SK-N-SH (cell line): ENCODE data around the gene CX3CL1. TPM values are rescaled to one million over a fixed set of nuclear protein-coding genes. Genes with fewer than 3 reads are reported as not detected.

Experiments used
- CTCF ChIA-PET: fragments of 300-600, 350-600 bp; formaldehyde crosslinking; extraction: SDS; loops from one replicate; lab custom pipeline; 2021; lab: Yijun Ruan, JAX
- POLR2A ChIA-PET: fragments of 350-600 bp; sonication (Branson Sonifier 250); formaldehyde crosslinking; extraction: SDS; loops from one replicate; lab custom pipeline; 2020; ENCODE audit warnings: antibody characterized with exemption, inconsistent platforms; lab: Yijun Ruan, JAX
- DNase-seq: peaks from one replicate; pipeline ENCODE4 v3.0.0; 2012
- H2AFZ ChIP-seq: fragments of 200-600 bp; sonication (generic); 2 replicates; pipeline ENCODE4 v1.8.1; 2016; ENCODE audit warnings: antibody characterized with exemption, mild to moderate bottlenecking, low read depth
- H3F3A ChIP-seq: fragments of 200-600 bp; sonication (generic); replicated peaks from 2 replicates; pipeline ENCODE3; 2016; ENCODE audit warnings: antibody characterized with exemption, mild to moderate bottlenecking; ENCODE audit not compliant: insufficient read depth
- H3K27ac ChIP-seq, 2 experiments: fragments of 200-500 bp in 1 of 2; fragments of 200-600 bp in 1 of 2; sonication (Bioruptor generic) in 1 of 2; sonication (generic), shearing (Covaris generic) in 1 of 2; 2 replicates each; pipeline versions ENCODE4 v1.5.1 to v1.6.1; 2014 to 2016; ENCODE audit warnings: low read depth in 2 of 2, inconsistent platforms in 1 of 2, low read length in 1 of 2, mild to moderate bottlenecking in 1 of 2, mixed read lengths in 1 of 2
- H3K27me3 ChIP-seq: fragments of 200-600 bp; sonication (generic), shearing (Covaris generic); 2 replicates; pipeline ENCODE4 v1.6.1; 2016; ENCODE audit warnings: mixed run types; ENCODE audit not compliant: insufficient read depth
- H3K36me3 ChIP-seq, 2 experiments: fragments of 200-500 bp in 1 of 2; fragments of 200-600 bp in 1 of 2; sonication (Bioruptor generic) in 1 of 2; sonication (generic) in 1 of 2; replicated peaks in 1 of 2; 2 replicates each; pipeline versions ENCODE3 to v1.5.1; 2014 to 2016; ENCODE audit warnings: low read length in 1 of 2, mild to moderate bottlenecking in 1 of 2; ENCODE audit not compliant: insufficient read depth in 2 of 2, control insufficient read depth in 1 of 2
- H3K4me1 ChIP-seq, 2 experiments: fragments of 200-500 bp in 1 of 2; fragments of 200-600 bp in 1 of 2; sonication (Bioruptor generic) in 1 of 2; sonication (generic), shearing (Covaris generic) in 1 of 2; 2 replicates each; pipeline versions ENCODE4 v1.5.1 to v1.6.1; 2014 to 2016; ENCODE audit warnings: low read depth in 1 of 2, low read length in 1 of 2, mixed run types in 1 of 2; ENCODE audit not compliant: insufficient read depth in 2 of 2, control insufficient read depth in 1 of 2
- H3K4me2 ChIP-seq: fragments of 200-600 bp; sonication (generic), shearing (Covaris generic); 2 replicates; pipeline ENCODE4 v1.6.1; 2017; ENCODE audit warnings: mixed run types
- H3K4me3 ChIP-seq, 2 experiments: fragments of 200-500 bp in 1 of 2; fragments of 200-600 bp in 1 of 2; sonication (Bioruptor generic) in 1 of 2; sonication (generic), shearing (Covaris generic) in 1 of 2; 2 replicates each; pipeline versions ENCODE4 v1.5.1 to v1.8.1; 2014 to 2016; ENCODE audit warnings: low read depth in 2 of 2, inconsistent platforms in 1 of 2, low read length in 1 of 2, mild to moderate bottlenecking in 1 of 2, mixed read lengths in 1 of 2, moderate library complexity in 1 of 2
- H3K79me2 ChIP-seq: fragments of 200-600 bp; sonication (generic); 2 replicates; pipeline ENCODE4 v1.8.1; 2017; ENCODE audit warnings: mild to moderate bottlenecking; ENCODE audit not compliant: insufficient read depth
- H3K9ac ChIP-seq: fragments of 200-600 bp; sonication (generic); 2 replicates; pipeline ENCODE4 v1.6.1; 2017; ENCODE audit warnings: mixed run types
- H3K9me2 ChIP-seq: fragments of 200-600 bp; sonication (generic); 2 replicates; pipeline ENCODE4 v1.6.1; 2017; ENCODE audit warnings: mixed run types
- H3K9me3 ChIP-seq: fragments of 200-600 bp; sonication (generic); 2 replicates; pipeline ENCODE4 v1.6.1; 2017; ENCODE audit warnings: mixed run types, mild to moderate bottlenecking, moderate library complexity
- H4K20me1 ChIP-seq: fragments of 200-600 bp; sonication (generic); 2 replicates; pipeline ENCODE4 v1.6.1; 2017; ENCODE audit warnings: mild to moderate bottlenecking, mixed run types; ENCODE audit not compliant: insufficient read depth
- CHD2 ChIP-seq: fragments of 150-350 bp; IDR thresholded peaks from 2 replicates; pipeline ENCODE4 v1.6.1; 2018; ENCODE audit warnings: low read length; ENCODE audit not compliant: partially characterized antibody
- ELF1 ChIP-seq: IDR thresholded peaks from 2 replicates; pipeline ENCODE4 v1.4.0; 2012
- EZH2phosphoT487 ChIP-seq: fragments of 200-600 bp; sonication (generic); IDR thresholded peaks from 2 replicates; pipeline ENCODE4 v1.6.1; 2017; ENCODE audit warnings: low read depth, mixed run types, mild to moderate bottlenecking, antibody characterized with exemption, moderate library complexity, borderline replicate concordance
- GABPA ChIP-seq: IDR thresholded peaks from 2 replicates; pipeline ENCODE4 v1.4.0; 2012; ENCODE audit warnings: low read depth, mild to moderate bottlenecking
- IRF3 ChIP-seq: fragments of 150-350 bp; IDR thresholded peaks from 2 replicates; pipeline ENCODE4 v1.6.1; 2016; ENCODE audit warnings: mild to moderate bottlenecking, low read depth, low read length
- JUND ChIP-seq: IDR thresholded peaks from 2 replicates; pipeline ENCODE4 v1.4.0; 2012
- MEF2A ChIP-seq: IDR thresholded peaks from 2 replicates; pipeline ENCODE4 v1.4.0; 2012; ENCODE audit warnings: low read depth, borderline replicate concordance
- MXI1 ChIP-seq: IDR thresholded peaks from 2 replicates; pipeline ENCODE4 v1.6.1; 2012; ENCODE audit warnings: mild to moderate bottlenecking, low read depth, low read length, improper control_type of control experiment
- NRF1 ChIP-seq: IDR thresholded peaks from 2 replicates; pipeline ENCODE4 v1.6.1; 2012; ENCODE audit warnings: low read depth, mild to moderate bottlenecking, low read length
- POLR2AphosphoS5 ChIP-seq: IDR thresholded peaks from 2 replicates; pipeline ENCODE4 v1.6.1; 2012; ENCODE audit warnings: low read depth, low read length
- RAD21 ChIP-seq: IDR thresholded peaks from 2 replicates; pipeline ENCODE4 v1.6.1; 2012; ENCODE audit warnings: mild to moderate bottlenecking, low read length
- RXRA ChIP-seq: IDR thresholded peaks from 2 replicates; pipeline ENCODE4 v1.4.0; 2012; ENCODE audit warnings: low read depth, mild to moderate bottlenecking, borderline replicate concordance
- SMC3 ChIP-seq: IDR thresholded peaks from 2 replicates; pipeline ENCODE4 v1.6.1; 2012; ENCODE audit warnings: low read depth, low read length, improper control_type of control experiment
- TAF1 ChIP-seq: IDR thresholded peaks from 2 replicates; pipeline ENCODE4 v1.6.1; 2012; ENCODE audit warnings: low read depth, mild to moderate bottlenecking, low read length, moderate library complexity, borderline replicate concordance
- TCF12 ChIP-seq: IDR thresholded peaks from 2 replicates; pipeline ENCODE4 v1.4.0; 2012
- TEAD4 ChIP-seq: IDR thresholded peaks from 2 replicates; pipeline ENCODE4 v1.4.0; 2012; ENCODE audit warnings: mild to moderate bottlenecking, borderline replicate concordance; ENCODE audit not compliant: insufficient read depth
- USF1 ChIP-seq: IDR thresholded peaks from 2 replicates; pipeline ENCODE4 v1.4.0; 2012; ENCODE audit warnings: low read depth, borderline replicate concordance
- YY1 ChIP-seq: IDR thresholded peaks from 2 replicates; pipeline ENCODE4 v1.4.0; 2012; ENCODE audit warnings: low read depth, mild to moderate bottlenecking
- WGBS: methylation state at CpG from one replicate; pipeline ENCODE4 v1.1.6; 2017; ENCODE audit warnings: low lambda C conversion rate; 5-methylcytosine and 5-hydroxymethylcytosine counted together
- polyA plus RNA-seq, 3 experiments: library from polyadenylated mRNA; depleted of rRNA; stranded (reverse); fragments of >200 nt; gene quantifications; 2 replicates each; pipeline ENCODE4 v1.2.3, GENCODE V29; 2012
- TF ChIP-seq, protein P1 (sequence below): fragments of 200-600 bp; sonication (generic); IDR thresholded peaks from 2 replicates; pipeline ENCODE4 v1.6.1; 2017; ENCODE audit warnings: antibody characterized with exemption, mild to moderate bottlenecking, moderate library complexity
- TF ChIP-seq, protein P2 (sequence below): IDR thresholded peaks from 2 replicates; pipeline ENCODE4; 2012

Gene CX3CL1
- polyA plus RNA-seq, 1 of the 3 experiments (the other 2 are of a cell fraction): 6.8 TPM

DNA sequence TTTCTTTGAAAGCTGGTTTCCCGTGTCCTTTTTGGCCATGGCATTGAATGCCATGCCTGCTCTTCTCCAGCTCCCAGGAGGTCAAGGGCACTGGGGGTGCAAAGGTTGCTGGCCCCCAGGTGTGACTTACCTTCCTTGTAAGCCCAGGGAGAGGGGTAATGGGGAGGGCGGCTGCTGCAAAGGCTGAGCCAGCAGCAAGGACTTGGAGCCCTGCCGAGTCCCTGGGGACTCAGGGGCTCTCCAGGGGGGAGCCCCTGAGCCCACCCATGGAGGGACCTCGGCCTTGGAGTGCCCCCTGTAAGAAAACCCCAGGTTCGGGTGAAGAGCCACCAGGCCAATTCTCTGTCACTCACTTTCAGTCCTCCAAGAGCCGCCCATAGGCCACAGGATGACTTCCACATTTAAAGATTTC, 19.6 kb upstream of the CX3CL1 start:
- WGBS: 87% methylated on average over 1 of the region's 6 CpGs

More for the DNA sequence above, 19.6 kb upstream of the CX3CL1 start:
- TF ChIP-seq, protein P1, sequence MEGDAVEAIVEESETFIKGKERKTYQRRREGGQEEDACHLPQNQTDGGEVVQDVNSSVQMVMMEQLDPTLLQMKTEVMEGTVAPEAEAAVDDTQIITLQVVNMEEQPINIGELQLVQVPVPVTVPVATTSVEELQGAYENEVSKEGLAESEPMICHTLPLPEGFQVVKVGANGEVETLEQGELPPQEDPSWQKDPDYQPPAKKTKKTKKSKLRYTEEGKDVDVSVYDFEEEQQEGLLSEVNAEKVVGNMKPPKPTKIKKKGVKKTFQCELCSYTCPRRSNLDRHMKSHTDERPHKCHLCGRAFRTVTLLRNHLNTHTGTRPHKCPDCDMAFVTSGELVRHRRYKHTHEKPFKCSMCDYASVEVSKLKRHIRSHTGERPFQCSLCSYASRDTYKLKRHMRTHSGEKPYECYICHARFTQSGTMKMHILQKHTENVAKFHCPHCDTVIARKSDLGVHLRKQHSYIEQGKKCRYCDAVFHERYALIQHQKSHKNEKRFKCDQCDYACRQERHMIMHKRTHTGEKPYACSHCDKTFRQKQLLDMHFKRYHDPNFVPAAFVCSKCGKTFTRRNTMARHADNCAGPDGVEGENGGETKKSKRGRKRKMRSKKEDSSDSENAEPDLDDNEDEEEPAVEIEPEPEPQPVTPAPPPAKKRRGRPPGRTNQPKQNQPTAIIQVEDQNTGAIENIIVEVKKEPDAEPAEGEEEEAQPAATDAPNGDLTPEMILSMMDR: no peak
- TF ChIP-seq YY1 (no peak), MXI1 (no peak), POLR2AphosphoS5 (no peak), SMC3 (no peak), RAD21 (no peak), TAF1 (no peak), ELF1 (no peak), EZH2phosphoT487 (no peak), MEF2A (no peak), NRF1 (no peak), TEAD4 (no peak), CHD2 (no peak), GABPA (no peak), TCF12 (no peak), IRF3 (no peak), RXRA (no peak), JUND (no peak), USF1 (no peak)
- TF ChIP-seq, protein P2, sequence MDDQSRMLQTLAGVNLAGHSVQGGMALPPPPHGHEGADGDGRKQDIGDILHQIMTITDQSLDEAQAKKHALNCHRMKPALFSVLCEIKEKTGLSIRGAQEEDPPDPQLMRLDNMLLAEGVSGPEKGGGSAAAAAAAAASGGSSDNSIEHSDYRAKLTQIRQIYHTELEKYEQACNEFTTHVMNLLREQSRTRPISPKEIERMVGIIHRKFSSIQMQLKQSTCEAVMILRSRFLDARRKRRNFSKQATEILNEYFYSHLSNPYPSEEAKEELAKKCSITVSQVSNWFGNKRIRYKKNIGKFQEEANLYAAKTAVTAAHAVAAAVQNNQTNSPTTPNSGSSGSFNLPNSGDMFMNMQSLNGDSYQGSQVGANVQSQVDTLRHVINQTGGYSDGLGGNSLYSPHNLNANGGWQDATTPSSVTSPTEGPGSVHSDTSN: no peak
- H3F3A ChIP-seq: peaks cover 4% of the 10 kb centered on the region
- H3K4me2 ChIP-seq: no peak overlapping the region
- no peaks in the 10 kb centered on the region for H3K9me2 ChIP-seq
- no peak overlapping the region for H2AFZ ChIP-seq
- POLR2A ChIA-PET: no interaction called here
- CTCF ChIA-PET: interaction anchor here (0.7 kb wide), 1 partner anchor 19 kb away, joined by 3 read pairs; no protein-coding TSS in a partner anchor
- no peaks in the 10 kb centered on the region for H3K79me2 ChIP-seq
- peaks cover 1% of the 10 kb centered on the region; the same call in 1 of the 2 replicates for H3K27me3 ChIP-seq
- no peaks in the 10 kb centered on the region for H3K9me3 ChIP-seq
- H3K4me3 ChIP-seq: no peak overlapping the region
- no peak for DNase-seq
- H3K4me1 ChIP-seq: no peaks in the 10 kb centered on the region
- H3K9ac ChIP-seq: no peak overlapping the region
- no peaks in the 10 kb centered on the region for H4K20me1 ChIP-seq
- H3K36me3 ChIP-seq: no peaks in the 10 kb centered on the region
- no peak overlapping the region for H3K27ac ChIP-seq
